Endothelial cell (in vitro differentiated cells): ENCODE measurements around the gene RGS4. TPM values are rescaled to one million over a fixed set of nuclear protein-coding genes. Genes with fewer than 3 reads are reported as not detected.

Experiments used
- DNase-seq: peaks from one replicate; pipeline ENCODE4 v3.0.0; 2021; ENCODE audit warnings: low spot score
- H3K27ac Mint-ChIP-seq: one replicate; pipeline ENCODE4 v1.8.0; 2021; ENCODE audit warnings: mixed read lengths, inconsistent platforms; ENCODE audit not compliant: unreplicated experiment
- H3K27me3 Mint-ChIP-seq: one replicate; pipeline ENCODE4 v1.8.0; 2021; ENCODE audit warnings: mild to moderate bottlenecking, moderate library complexity, mixed read lengths, inconsistent platforms; ENCODE audit not compliant: unreplicated experiment
- H3K36me3 Mint-ChIP-seq: one replicate; pipeline ENCODE4 v1.8.0; 2021; ENCODE audit warnings: mild to moderate bottlenecking, low read depth, mixed read lengths, inconsistent platforms; ENCODE audit not compliant: unreplicated experiment
- H3K4me1 Mint-ChIP-seq: one replicate; pipeline ENCODE4 v1.8.0; 2021; ENCODE audit warnings: mild to moderate bottlenecking, mixed read lengths, inconsistent platforms; ENCODE audit not compliant: unreplicated experiment
- H3K4me3 Mint-ChIP-seq: one replicate; pipeline ENCODE4 v1.8.0; 2021; ENCODE audit warnings: mild to moderate bottlenecking, mixed read lengths, inconsistent platforms; ENCODE audit not compliant: unreplicated experiment
- H3K9me3 Mint-ChIP-seq: one replicate; pipeline ENCODE4 v1.8.0; 2021; ENCODE audit warnings: mixed read lengths, inconsistent platforms; ENCODE audit not compliant: unreplicated experiment
- CTCF ChIP-seq: fragments of 200-600 bp; sonication (generic); IDR thresholded peaks from one replicate; pipeline ENCODE4 v1.5.0; 2021; ENCODE audit warnings: antibody characterized with exemption; ENCODE audit not compliant: unreplicated experiment
- total RNA-seq: library from RNA; stranded (reverse); fragmentation: NEBNext Ultra II Directional; extraction: Animal tissue kit (Norgen Biotek cat#: 25700); gene quantifications from one replicate; pipeline ENCODE4 v1.2.1, GENCODE V29; 2021; ENCODE audit not compliant: unreplicated experiment

The RGS4 gene
- total RNA-seq, 1 donor from 2014 or later, result 15.2 TPM

GRCh38 chr1:163076981-163077761, 8.0 kb downstream of the RGS4 start:
- DNase-seq, result no peak
- Mint-ChIP-seq H3K4me1 (peaks cover 4% of the 10 kb centered on the region), H3K36me3 (peaks cover 6% of the 10 kb centered on the region), H3K27me3 (no peaks in the 10 kb centered on the region), H3K27ac (no peak overlapping the region), H3K9me3 (no peaks in the 10 kb centered on the region), H3K4me3 (no peak overlapping the region)
- TF ChIP-seq CTCF, result no peak

DNA sequence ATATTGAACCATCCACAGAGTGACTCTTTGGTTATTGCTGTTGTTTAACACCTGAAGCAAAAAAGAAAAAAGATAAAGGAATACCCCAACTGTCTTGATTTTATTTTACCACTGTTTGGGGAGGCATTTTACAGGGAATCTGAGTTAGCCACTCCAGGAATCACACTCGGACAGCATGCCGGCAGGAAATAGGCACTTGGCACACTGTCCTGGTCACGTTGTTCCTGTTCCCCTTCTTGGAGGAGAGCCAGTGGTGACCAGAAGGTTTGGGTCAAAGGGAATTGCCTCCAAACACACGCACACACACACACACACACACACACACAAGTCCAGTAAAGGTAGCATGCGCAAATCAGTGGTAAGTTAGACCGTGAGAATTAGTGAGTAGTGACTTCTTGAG, 13.8 kb downstream of the RGS4 start:
- H3K4me3 Mint-ChIP-seq, result no peak overlapping the region
- H3K36me3 Mint-ChIP-seq, result no peaks in the 10 kb centered on the region
- H3K4me1 Mint-ChIP-seq, result peaks cover 3% of the 10 kb centered on the region
- no peak overlapping the region for H3K27ac Mint-ChIP-seq
- DNase-seq, result no peak
- H3K9me3 Mint-ChIP-seq, result no peaks in the 10 kb centered on the region
- no peaks in the 10 kb centered on the region for H3K27me3 Mint-ChIP-seq
- TF ChIP-seq CTCF, result no peak

DNA sequence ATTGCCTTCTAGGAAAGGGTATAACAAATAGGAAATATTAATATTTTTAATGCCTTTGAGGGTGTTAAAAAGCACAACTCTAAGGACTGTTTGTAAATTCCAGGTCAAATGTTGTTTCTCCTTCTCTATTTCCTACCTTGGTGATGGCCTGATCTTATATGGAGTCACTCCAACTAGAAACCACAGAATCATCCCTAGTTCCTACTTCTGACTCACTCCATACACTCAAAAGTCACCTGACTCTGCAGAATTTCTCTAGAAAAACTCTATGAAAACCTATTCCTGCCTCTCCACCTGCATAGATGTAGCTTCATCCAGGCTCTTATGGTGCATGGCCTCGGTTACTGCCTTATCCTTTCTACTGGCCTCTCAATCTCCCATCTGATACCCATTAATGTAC, 14.5 kb downstream of the RGS4 start:
- Mint-ChIP-seq H3K27me3 (no peaks in the 10 kb centered on the region), H3K27ac (no peak overlapping the region), H3K9me3 (no peaks in the 10 kb centered on the region), H3K4me1 (peaks cover 3% of the 10 kb centered on the region), H3K36me3 (no peaks in the 10 kb centered on the region), H3K4me3 (no peak overlapping the region)
- no peak for DNase-seq
- TF ChIP-seq CTCF, result no peak

- no peaks in the 10 kb centered on the region for H3K36me3 Mint-ChIP-seq
- DNase-seq, result no peak
- H3K4me1 Mint-ChIP-seq, result peaks cover 3% of the 10 kb centered on the region
- no peak overlapping the region for H3K27ac Mint-ChIP-seq
- H3K9me3 Mint-ChIP-seq, result no peaks in the 10 kb centered on the region
- no peak for TF ChIP-seq CTCF
- no peak overlapping the region for H3K4me3 Mint-ChIP-seq
- no peaks in the 10 kb centered on the region for H3K27me3 Mint-ChIP-seq
Measured at GRCh38 chr1:163084330-163084729, 15.2 kb downstream of the RGS4 start.

- peaks cover 3% of the 10 kb centered on the region for H3K4me1 Mint-ChIP-seq
Measured at GRCh38 chr1:163085041-163085903, 16.1 kb downstream of the RGS4 start.

More at GRCh38 chr1:163085041-163085903, 16.1 kb downstream of the RGS4 start:
- Mint-ChIP-seq H3K27me3 (no peaks in the 10 kb centered on the region), H3K9me3 (no peaks in the 10 kb centered on the region), H3K27ac (no peak overlapping the region), H3K36me3 (no peaks in the 10 kb centered on the region), H3K4me3 (no peak overlapping the region)
- no peak for TF ChIP-seq CTCF
- DNase-seq, result no peak
